Heart right ventricle (tissue), 16 donors: Measurements from ENCODE around the gene VIT. TPM values are rescaled to one million over a fixed set of nuclear protein-coding genes. Genes with fewer than 3 reads are reported as not detected.

Source experiments
- ATAC-seq, 8 donors: fragments of 200-7000 bp; cut with Tn5 transposase; one replicate each; pipeline ENCODE4 v1.9.1; 2020; ENCODE audit warnings: mild to moderate bottlenecking in 8 of 8, moderate library complexity in 8 of 8, moderate number of reproducible peaks in 1 of 8
- DNase-seq, 2 donors: peaks; one replicate each; pipeline ENCODE4 v3.0.0-alpha.2; 2020
- H3K27ac ChIP-seq, 10 donors: fragments of 200-600 bp; sonication (generic) in 2 of 10; one replicate each; pipeline versions ENCODE4 v1.5.0 to v1.8.0; 2020 to 2022; ENCODE audit warnings: mild to moderate bottlenecking in 3 of 10
- H3K27me3 ChIP-seq, 7 donors: fragments of 200-600 bp; one replicate each; pipeline ENCODE4 v1.8.0; 2021 to 2022; ENCODE audit warnings: mild to moderate bottlenecking in 2 of 7
- H3K36me3 ChIP-seq, 9 donors: fragments of 200-600 bp; sonication (generic) in 1 of 9; one replicate each; pipeline versions ENCODE4 v1.5.0 to v1.8.0; 2020 to 2022; ENCODE audit warnings: mild to moderate bottlenecking in 2 of 9
- H3K4me1 ChIP-seq, 9 donors: fragments of 200-600 bp; sonication (generic) in 1 of 9; one replicate each; pipeline versions ENCODE4 v1.5.0 to v1.8.0; 2020 to 2022; ENCODE audit warnings: mild to moderate bottlenecking in 4 of 9
- H3K4me3 ChIP-seq, 10 donors: fragments of 200-600 bp; sonication (generic) in 2 of 10; one replicate each; pipeline versions ENCODE4 v1.5.0 to v1.8.0; 2020 to 2022; ENCODE audit warnings: mild to moderate bottlenecking in 7 of 10, moderate library complexity in 2 of 10
- H3K9me3 ChIP-seq, 11 donors: fragments of 200-600 bp in 10 of 11; sonication (generic) in 2 of 11; one replicate each; pipeline versions ENCODE4 v1.5.0 to v1.8.0; 2013 to 2022; ENCODE audit warnings: mild to moderate bottlenecking in 2 of 11, control low read depth in 1 of 11, moderate library complexity in 1 of 11
- CTCF ChIP-seq, 9 donors: fragments of 200-600 bp; sonication (generic) in 2 of 9; IDR thresholded peaks; one replicate each; pipeline versions ENCODE4 v1.5.0 to v1.8.0; 2021 to 2022; ENCODE audit warnings: antibody characterized with exemption in 9 of 9, mild to moderate bottlenecking in 5 of 9, moderate library complexity in 1 of 9
- WGBS, 2 donors: extraction: QIAGEN DNeasy Blood & Tissue Kit; methylation state at CpG; one replicate each; pipeline ENCODE4 v1.1.7; 2013; ENCODE audit warnings: inconsistent platforms in 1 of 2; 5-methylcytosine and 5-hydroxymethylcytosine counted together
- intact Hi-C, 10 donors: fragments of 100-400 bp; cut with DNase I; formaldehyde crosslinking; loops; one replicate each; pipeline versions ENCODE4 v1.11.1 to v1.14.2; 2022
- polyA plus RNA-seq, 2 donors: library from polyadenylated mRNA; stranded (reverse); fragments of 200-250 nt; gene quantifications; one replicate each; pipeline ENCODE4 v1.2.3, GENCODE V29; 2013
- total RNA-seq, 10 donors: library from RNA; stranded (reverse); fragmentation: NEBNext Ultra II Directional in 3 of 10; extraction: Animal tissue kit (Norgen Biotek cat#: 25700) in 3 of 10; gene quantifications; one replicate each; pipeline versions ENCODE4 v1.2.1 to v1.2.4, GENCODE V29; 2021 to 2023
- donor health status: Arrhythmogenic right ventricular cardiomyopathy.
- donor health status: ischemic (EF 13 %, LVEDD 7.1; RV severe dilation, severe dysfunction).
- donor health status: healthy with polysubstance abuse.
- donor health status: DM: no; HTN: yes; CAD: no.
- donor health status: DM: no; HTN: no; CAD: no.
- donor health status: ischemic (EF 25% LVEDD 6.9; RV normal size, moderate dysfunction).
- donor health status: ischemic (EF 25% LVEDD 5.7; RV mildly dilated, moderate dysfunction).
- donor health status: healthy.
- donor health status: DM: yes; HTN: yes; CAD: no.
- donor health status: Ischemic cardiomyopathy.
- donor health status: ischemic (EF 35%, LVEDD 5.7; RV mildly dilated, moderate dysfunction).
- donor health status: nonischemic (EF 11% LVEDD 7.7; RV severe dilation, severe dysfunction).
- donor health status: DM: yes; HTN: yes; CAD: no.
- donor health status: PGD.
- donor health status: ischemic (EF 29% LVEDD 5.4; RV normal size, mild dysfunction).
- donor health status: nonischemic (EF 23%, LVEDD 6.1; RV moderate dilation, normal function).

The VIT gene
- total and polyA plus RNA-seq, 12 donors, result 1.2 to 23.6 (median 4.7) TPM

DNA sequence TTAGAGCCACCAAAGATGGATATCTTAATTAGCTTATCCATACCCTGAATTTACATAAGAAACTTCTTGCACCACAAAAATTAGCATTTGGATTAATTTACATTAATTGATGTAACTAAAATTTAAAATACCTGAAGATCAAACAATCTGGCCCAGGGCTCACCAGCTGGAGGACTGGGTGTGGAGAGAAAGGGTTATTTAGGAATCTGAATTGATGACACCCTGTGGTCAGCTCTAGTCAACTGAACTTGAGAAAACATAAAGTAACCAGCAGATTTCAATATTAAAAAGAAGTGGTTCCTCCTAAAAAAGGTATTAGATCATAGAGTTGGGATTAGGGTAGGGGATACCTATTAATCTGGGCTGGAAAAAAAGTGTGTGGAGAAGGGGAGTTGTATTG, 147.3 kb downstream of the VIT start:
- TF ChIP-seq CTCF (IDR thresholded peaks at IDR 0.05), result no peak

DNA sequence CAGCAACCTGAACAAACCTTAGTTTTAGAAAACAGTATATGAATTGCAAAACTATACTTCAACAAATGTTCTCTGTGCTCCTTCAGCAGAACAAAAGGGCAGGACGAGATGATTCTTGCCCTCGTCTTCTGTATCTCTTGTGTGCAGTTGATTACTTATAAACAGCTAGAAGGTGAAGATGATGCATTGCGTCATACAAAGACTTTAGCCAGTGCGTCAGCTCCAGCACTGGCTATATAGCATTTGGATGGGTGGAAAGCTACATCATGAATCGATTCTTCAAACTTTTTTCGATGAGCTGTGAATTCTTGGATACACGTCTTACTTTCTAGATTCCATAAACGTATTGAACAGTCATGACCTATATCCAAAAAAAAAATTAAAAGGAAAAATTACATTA, 152.8 kb downstream of the VIT start:
- TF ChIP-seq CTCF (IDR thresholded peaks at IDR 0.05), result no peak
- Histone ChIP-seq H3K9me3 (no peaks in the 10 kb centered on the region), H3K36me3 (peaks cover 0 to 91% (median 30%) of the 10 kb centered on the region in 9 donors), H3K27ac (no peak overlapping the region), H3K4me3 (no peak overlapping the region), H3K4me1 (no peaks in the 10 kb centered on the region), H3K27me3 (no peaks in the 10 kb centered on the region)
- intact Hi-C loops, result no loop called here
- DNase-seq, result no peak
- 97 to 98% methylated on average over 8 of the region's 8 CpGs for WGBS, 2 donors
- no peak for ATAC-seq

More for the DNA sequence above, 147.3 kb downstream of the VIT start:
- intact Hi-C loops, result no loop called here
- Histone ChIP-seq H3K36me3 (peaks cover 0 to 53% (median 15%) of the 10 kb centered on the region in 9 donors), H3K4me3 (no peak overlapping the region), H3K27ac (no peak overlapping the region), H3K4me1 (no peaks in the 10 kb centered on the region), H3K9me3 (no peaks in the 10 kb centered on the region), H3K27me3 (no peaks in the 10 kb centered on the region)
- ATAC-seq, result no peak
- no peak for DNase-seq

DNA sequence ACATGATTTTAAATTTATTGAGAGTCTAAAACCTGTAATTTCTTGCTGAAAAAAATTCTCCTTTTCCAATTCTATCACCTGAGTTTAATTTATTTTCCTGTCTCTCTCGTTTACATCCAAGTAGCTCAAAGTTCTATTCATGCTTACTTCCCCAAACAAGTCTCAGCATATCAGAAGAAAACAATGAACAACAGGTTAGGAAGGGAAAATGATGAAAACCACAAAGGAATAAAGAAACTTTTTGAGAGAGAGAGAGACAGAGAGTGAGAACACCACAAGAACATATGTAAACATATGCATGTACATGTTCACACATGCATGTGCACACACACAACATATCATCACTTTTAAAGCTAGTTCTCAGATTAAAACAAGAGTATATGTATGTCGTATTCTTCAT, 157.7 kb downstream of the VIT start:
- no peaks in the 10 kb centered on the region for H3K9me3 ChIP-seq
- TF ChIP-seq CTCF (IDR thresholded peaks at IDR 0.05), result no peak
- WGBS, 2 donors, result 76 to 91% methylated on average over 2 of the region's 2 CpGs
- DNase-seq, result no peak
- intact Hi-C loops, result no loop called here
- no peaks in the 10 kb centered on the region for H3K4me1 ChIP-seq
- H3K27me3 ChIP-seq, result no peaks in the 10 kb centered on the region
- H3K4me3 ChIP-seq, result no peak overlapping the region
- ATAC-seq, result no peak
- no peak overlapping the region for H3K27ac ChIP-seq
- H3K36me3 ChIP-seq, result peaks cover 0 to 100% (median 45%) of the 10 kb centered on the region in 9 donors

DNA sequence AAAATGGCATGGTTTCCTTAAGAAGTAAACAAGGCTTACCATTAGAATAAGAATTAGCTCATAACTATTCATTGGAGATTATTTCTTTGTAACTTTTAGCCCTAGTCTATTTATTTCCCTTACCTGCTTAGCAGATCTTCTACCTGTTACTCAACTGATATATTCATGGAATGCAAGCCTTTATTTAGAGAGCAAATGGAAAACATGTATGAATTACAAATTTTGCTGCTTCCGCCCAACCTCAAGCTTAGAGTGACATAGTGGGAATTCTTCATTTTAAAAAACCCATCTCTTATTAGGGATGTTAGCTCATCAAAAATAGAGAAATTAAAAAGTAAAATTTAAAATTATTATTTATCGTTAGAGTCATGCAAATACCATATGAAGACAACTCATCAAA, 158.9 kb downstream of the VIT start:
- ATAC-seq (no peak), DNase-seq (no peak)
- 98 to 99% methylated on average over 2 of the region's 2 CpGs for WGBS, 2 donors
- no peak for TF ChIP-seq CTCF (IDR thresholded peaks at IDR 0.05)
- intact Hi-C loops, result no loop called here
- H3K27ac ChIP-seq, result no peak overlapping the region
- H3K4me1 ChIP-seq, result no peaks in the 10 kb centered on the region
- no peak overlapping the region for H3K4me3 ChIP-seq
- H3K9me3 ChIP-seq, result no peaks in the 10 kb centered on the region
- H3K36me3 ChIP-seq, result peaks cover 0 to 100% (median 48%) of the 10 kb centered on the region in 9 donors
- no peaks in the 10 kb centered on the region for H3K27me3 ChIP-seq
